SJCRH30 (cell line): ENCODE measurements around the gene RNF175. TPM values are rescaled to one million over a fixed set of nuclear protein-coding genes. Genes with fewer than 3 reads are reported as not detected.

Experiments
- total RNA-seq: library from RNA; depleted of rRNA; stranded (reverse); fragments of >200 nt; shearing (Covaris generic); gene quantifications from 2 replicates; pipeline ENCODE4 v1.2.3, GENCODE V29; 2014; rRNA removed

RNF175 gene
- total RNA-seq, 1 experiment from 2014 or later = not detected

Other genes with a start within 250 kb of the RNF175 start
- gene TLR2, start 75.7 kb downstream of the RNF175 start, total RNA-seq = not detected in 2 replicates
- not detected in 2 replicates for gene SFRP2, start 29.1 kb upstream of the RNF175 start, total RNA-seq